GM19035 (cell line): Measurements from ENCODE around the gene MAVS.

Experiments
- ATAC-seq: cut with Tn5 transposase; IDR thresholded peaks from one replicate; pipeline ENCODE4 v1.9.1; 2021; ENCODE audit not compliant: unreplicated experiment

The MAVS gene

DNA sequence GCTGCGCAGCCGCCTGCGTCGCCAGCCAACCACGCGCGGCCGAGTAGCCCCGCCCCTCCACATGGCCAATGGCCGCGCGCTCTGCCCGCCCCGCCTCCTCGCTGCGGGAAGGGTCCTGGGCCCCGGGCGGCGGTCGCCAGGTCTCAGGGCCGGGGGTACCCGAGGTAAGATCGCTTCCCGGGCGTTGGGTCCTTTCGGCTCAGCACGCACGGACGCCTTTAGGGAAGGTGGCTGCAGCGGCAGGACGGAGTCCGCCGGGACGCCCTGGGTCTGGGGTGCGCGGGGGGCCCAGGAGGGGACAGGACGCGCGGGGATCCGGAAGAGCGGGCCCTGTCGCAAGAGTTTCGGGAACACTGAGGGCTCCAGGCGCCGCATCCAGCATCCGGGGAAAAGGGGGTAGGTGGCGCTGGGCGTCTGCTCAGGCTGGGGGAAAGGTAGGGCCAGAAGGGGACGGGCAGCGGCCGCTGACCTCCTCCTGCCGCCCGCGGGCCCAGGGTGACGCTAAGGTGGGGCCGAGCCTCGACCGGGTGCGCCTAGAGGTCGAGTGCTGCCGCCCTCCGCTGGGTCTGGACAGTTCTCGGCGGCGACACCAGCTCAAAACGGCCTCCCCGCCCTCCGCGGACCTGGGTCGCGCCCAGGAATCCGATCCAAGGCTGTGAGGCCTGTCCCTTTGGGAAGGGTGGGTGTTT, at the start of gene MAVS:
Gene MAVS, plus strand, starts transcription at position 95 of the 689 bp plus-strand sequence. CDS start 7,791 bp downstream, outside the sequence.
- ATAC-seq = peak; percentile 95

DNA sequence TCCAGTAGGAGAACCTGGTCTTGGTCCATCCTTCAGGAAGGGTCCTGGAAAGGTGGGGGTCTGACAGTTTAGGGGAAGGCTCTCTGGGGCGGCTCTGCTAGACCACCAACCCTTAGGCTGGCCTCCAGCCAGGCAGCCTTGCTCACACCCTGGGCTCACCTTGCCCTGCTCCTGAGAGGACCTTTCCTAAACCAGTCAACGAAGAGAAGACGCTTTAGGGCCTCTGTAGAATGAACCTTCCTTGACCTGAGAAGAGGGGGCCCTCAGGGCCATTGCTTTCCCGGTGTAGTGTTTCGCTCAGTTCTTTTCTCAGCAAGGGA, 49.4 kb upstream of the MAVS start:
- no peak for ATAC-seq

DNA sequence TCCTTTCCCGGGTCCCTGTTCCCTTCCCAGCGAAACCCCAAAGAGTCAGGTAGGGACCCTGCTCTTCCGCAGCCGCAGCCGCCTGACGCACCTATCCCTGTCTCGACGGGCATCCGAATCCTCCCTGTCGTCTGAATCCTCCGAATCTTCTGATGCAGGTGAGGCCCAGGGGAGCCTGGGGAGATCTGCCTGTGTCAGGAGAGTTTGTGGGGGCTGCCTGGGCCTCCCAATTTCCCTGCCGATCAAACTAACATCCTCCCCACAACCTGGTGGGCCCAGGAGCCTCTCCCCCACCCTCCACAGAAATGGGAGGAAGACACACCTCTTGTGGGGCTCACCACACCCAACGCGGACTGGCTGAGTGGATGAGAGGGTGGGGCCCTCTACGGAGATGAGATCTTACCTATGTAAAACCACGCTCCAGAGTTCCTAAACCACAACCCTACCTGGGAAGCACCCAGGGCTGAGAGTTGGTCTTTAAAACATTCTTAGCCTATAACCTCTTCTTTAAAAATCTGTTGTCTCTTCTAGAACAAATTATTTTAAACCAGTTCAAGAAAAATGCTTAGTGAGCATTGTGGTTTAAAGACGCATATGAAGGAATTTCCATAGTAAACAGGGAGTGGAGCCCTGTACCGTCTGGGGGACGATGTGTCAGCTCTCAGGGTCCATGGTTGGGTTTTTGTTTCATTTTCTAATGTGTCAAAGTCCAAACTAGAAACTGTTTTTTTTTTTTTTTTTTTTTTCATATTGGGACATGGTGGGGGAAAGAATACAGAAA, 48.9 kb upstream of the MAVS start:
- ATAC-seq = no peak

DNA sequence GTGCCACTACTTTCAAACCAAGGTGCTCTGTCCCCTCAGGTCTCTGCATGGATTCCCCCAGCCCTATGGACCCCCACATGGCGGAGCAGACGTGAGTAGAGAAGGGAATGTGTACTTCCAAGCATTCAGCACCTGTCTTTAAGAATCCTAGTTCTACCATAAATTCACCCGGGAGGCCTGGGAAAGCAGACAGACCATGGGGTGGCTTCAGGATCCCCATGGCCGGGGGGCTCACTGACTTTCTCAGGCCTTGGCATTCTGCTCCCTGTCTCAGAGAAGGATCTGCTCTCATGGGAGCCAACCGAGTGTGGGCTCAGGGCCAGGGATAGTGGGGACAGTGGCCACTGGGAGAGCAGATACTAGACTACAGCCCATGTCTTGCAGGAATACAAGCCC, 48.3 kb upstream of the MAVS start:
- no peak for ATAC-seq

DNA sequence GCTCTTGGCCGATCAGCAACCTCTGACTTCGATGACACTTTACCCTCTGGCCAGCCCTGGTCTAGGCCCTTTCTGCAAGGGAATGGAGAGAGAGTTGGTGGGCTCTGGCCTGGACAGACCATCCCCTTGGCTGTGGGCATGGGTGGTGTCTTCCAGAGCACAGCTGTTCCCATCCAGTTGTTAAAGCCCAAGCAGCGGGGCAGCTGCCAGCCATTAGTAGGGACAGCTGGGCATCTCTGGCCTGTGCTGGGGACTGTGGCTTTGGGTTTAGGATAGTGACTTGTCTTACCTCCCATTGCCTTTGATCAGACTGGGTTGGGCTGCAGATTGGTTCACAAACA, 47.8 kb upstream of the MAVS start:
- ATAC-seq = no peak

DNA sequence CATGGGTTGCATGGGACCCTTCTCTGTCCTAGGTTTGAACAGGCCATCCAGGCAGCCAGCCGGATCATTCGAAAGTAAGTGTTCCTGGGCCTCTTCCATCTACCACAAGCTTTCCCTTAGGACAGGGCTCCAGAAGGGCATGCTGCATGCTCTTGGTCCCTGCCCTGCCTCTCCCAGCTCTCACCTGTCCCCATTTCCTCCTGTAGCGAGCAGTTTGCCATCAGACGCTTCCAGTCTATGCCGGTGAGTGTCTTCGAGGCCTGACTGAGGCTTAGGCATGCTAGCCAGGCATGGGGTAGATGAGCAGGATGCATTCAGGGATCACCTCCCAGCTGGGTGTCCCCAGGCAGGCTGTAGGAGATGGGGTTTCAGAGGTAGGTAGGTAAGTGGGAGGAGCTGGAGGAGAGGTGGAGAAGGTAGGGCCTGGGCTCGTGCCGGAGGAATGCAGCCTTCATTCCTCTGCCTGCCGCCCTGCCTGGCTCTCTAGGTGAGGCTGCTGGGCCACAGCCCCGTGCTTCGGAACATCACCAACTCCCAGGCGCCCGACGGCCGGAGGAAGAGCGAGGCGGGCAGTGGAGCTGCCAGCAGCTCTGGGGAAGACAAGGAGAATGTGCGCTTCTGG, 46.3 kb upstream of the MAVS start:
- no peak for ATAC-seq

DNA sequence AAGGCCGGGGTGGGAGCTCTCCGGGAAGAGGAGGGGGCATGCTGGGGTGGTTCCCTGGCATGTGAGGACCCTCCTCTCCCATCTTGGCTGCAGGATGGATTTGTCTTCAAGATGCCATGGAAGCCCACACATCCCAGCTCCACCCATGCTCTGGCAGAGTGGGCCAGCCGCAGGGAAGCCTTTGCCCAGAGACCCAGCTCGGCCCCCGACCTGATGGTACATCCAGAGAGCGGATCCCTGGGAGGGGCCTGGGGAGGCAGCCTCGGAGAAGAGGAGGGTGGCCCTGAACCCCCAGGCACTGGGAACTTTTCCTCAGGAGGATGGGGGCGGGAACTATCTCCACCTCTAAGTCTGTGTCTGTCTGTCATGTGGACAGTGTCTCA, 45.8 kb upstream of the MAVS start:
- ATAC-seq = no peak

DNA sequence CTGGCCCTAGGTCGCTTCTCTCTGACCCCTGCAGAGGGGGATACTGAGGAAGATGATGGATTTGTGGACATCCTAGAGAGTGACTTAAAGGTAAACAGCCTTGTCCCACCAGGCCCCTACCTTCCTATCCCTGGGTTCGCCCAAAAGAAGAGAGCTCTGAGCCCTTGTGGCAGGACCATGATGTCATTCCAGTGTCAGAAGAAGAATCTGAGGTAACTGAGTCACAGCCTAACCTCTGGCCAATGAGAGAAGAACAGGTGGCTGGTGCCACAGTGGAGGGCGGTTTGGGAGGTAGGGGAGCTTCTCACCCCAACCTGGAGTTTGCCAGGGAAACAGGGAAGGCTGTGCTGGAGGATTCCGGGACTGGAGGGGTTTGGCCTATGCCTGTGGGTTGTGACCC, 45.3 kb upstream of the MAVS start:
- no peak for ATAC-seq

DNA sequence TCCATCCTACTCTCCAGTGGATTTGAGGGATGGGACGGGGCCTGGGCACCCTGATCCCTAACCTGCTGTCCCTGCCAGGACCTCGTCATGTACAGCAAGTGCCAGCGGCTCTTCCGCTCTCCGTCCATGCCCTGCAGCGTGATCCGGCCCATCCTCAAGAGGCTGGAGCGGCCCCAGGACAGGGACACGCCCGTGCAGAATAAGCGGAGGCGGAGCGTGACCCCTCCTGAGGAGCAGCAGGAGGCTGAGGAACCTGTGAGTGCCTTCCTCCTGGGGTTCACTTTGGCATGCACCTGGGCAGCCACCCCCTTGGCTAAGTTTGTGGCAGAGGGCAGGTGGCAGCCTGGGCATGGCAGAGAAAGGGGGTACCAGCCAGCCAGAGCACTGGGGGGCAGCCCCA, 44.8 kb upstream of the MAVS start:
- ATAC-seq = no peak

DNA sequence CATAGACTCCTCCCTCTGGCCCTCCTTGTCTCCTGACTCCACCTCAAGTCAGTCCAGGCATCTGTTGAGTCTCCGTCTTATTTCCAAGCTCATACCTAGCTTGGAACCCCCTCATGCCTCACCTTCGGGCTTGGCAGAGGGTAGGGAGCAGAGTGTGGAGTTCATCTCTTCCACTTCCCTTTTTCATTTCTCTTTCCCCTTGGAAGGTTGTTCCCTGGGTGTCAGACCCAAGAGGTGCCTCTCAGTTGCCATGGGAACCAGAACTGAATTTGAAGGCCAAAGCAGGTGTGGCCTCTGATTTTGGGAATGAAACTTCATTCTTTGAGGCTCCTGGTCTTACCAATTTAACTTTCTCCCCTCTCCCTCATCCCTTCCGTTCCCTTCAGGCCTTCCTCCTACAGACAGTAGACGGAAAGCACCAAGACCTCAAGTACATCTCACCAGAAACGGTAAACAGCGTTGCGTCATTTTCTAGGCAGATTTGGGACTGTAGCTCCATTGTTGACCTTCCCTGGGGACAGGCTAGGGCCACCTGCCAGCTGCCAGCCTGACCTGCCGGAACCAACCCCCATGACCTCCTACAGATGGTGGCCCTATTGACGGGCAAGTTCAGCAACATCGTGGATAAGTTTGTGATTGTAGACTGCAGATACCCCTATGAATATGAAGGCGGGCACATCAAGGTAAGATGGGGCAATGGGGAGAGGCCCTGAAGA, 44.0 kb upstream of the MAVS start:
- ATAC-seq = no peak

DNA sequence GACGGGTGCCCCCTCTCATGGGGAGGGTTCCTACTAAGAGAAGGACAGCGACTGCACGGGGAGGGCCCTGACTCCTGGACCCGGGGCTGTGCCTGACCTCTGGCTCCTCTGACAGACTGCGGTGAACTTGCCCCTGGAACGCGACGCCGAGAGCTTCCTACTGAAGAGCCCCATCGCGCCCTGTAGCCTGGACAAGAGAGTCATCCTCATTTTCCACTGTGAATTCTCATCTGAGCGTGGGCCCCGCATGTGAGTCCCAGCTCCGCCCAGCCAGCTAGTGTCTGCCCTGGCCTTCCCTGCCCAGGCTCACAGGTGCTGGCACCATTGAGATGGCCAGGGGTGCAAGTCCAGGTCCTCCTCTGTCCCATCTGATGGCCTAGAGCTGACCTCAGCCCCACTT, 43.3 kb upstream of the MAVS start:
- ATAC-seq = no peak

DNA sequence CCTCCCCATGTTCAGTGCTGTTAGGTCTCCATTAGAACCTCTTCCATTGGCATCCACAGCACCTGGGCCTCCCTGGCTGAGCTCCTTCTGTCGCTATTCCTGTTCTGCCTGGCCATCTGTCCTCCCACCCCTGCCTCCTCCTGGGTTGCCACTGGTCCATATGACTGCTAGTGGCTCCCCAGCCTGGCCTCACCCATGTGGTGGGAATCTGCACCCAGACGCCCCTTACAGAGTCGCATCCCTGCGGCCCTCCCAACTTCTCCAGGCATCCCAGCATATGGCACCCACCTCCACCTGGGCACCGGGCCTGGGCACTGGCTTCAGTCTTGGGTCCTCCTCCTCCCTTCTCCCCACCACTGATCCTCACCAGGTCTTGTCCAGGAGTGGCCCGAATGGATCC, 42.8 kb upstream of the MAVS start:
- ATAC-seq = no peak

DNA sequence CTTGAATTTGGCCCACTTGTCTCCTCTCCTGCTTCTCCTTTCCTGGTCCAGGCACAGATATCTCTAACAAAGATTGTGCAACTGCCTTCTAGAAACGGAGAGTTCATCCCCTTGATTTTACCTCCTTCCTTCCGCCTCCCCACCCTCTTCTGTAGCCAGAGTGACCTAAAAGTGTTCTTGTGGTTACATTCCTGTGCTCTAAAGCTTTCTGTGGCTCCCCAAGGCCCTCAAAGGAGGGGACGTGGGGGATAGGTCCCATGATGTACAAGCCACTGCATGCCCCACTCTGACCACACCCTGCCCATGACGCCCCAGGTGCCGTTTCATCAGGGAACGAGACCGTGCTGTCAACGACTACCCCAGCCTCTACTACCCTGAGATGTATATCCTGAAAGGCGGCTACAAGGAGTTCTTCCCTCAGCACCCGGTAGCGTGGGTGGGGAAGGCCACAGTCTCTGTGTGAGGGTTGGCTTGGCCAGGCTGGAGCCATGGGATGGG, 42.3 kb upstream of the MAVS start:
- ATAC-seq = no peak

DNA sequence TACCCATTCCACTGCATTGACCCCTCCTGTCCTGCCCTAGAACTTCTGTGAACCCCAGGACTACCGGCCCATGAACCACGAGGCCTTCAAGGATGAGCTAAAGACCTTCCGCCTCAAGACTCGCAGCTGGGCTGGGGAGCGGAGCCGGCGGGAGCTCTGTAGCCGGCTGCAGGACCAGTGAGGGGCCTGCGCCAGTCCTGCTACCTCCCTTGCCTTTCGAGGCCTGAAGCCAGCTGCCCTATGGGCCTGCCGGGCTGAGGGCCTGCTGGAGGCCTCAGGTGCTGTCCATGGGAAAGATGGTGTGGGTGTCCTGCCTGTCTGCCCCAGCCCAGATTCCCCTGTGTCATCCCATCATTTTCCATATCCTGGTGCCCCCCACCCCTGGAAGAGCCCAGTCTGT, 41.9 kb upstream of the MAVS start:
- no peak for ATAC-seq

DNA sequence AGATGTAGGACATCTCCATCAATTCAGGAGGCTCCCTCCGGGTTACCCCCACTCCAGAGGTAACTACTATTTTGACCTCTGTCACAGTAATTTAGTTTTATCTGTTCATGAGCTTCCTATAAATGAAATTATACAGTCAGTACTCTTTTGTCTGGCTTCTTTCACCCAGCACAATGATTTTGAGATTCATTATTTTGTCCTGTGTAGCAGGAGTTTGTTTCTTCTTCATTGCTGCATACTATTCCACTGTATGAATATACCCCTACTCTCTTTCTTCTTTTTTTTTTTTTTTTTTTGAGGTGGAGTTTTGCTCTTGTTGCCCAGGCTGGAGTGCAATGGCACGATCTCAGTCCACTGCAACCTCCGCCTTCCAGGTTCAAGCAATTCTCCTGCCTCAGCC, 38.1 kb upstream of the MAVS start:
- no peak for ATAC-seq

DNA sequence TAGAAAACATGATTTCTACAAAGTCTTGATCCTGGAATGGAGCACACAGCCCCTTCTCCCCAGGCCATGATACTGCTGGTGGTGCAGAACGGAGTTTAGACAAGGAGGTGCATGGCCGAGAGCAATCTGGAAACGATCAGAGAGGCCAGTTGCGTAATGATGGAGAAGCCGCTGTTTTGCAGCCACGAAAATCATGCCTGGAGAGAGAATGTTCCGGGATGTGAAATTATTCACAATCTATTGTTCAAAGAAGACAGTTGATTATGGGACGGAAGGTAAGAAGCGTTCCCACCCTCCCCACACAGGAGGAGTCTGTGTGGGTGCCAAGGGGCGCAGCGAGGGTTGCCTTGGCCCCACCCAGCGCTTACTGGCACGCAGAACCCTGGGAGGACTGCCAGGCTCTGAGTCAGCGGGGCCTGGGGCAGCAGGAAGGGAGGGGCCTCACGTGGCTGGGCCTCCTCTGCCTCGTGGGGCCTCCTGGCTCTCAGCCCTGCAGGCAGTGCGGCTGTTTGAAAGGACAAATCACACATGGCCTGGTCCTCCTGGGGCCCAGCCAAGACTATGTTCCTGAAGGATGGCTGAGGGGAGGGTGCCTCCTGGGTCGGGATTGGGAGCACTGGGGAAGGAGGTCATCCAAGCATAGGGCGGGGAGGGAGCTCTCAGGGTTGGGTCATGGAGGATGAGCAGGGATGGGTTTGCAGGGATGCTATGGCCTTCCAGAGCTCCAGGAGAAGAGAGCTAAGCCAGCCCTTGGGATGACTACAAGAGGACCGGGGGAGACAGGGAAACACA, 35.0 kb upstream of the MAVS start:
- ATAC-seq = no peak

DNA sequence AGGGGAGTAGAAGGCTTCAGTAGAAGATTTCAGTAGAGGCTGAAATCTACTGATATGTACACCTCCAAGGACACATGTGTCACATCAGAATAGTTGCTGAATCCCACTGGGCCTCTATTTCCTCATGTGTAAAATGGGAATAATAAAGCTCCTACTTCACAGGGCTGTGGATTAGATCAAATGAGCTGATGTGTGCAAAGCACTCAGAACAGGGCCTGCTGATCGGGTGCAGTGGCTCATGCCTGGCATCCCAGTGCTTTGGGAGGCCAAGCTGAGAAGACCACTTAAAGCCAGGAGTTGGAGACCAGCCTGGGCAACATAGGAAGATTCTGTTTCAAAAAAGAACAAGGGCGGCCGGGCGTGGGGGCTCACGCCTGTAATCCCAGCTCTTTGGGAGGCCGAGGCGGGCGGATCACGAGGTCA, 34.4 kb upstream of the MAVS start:
- no peak for ATAC-seq

DNA sequence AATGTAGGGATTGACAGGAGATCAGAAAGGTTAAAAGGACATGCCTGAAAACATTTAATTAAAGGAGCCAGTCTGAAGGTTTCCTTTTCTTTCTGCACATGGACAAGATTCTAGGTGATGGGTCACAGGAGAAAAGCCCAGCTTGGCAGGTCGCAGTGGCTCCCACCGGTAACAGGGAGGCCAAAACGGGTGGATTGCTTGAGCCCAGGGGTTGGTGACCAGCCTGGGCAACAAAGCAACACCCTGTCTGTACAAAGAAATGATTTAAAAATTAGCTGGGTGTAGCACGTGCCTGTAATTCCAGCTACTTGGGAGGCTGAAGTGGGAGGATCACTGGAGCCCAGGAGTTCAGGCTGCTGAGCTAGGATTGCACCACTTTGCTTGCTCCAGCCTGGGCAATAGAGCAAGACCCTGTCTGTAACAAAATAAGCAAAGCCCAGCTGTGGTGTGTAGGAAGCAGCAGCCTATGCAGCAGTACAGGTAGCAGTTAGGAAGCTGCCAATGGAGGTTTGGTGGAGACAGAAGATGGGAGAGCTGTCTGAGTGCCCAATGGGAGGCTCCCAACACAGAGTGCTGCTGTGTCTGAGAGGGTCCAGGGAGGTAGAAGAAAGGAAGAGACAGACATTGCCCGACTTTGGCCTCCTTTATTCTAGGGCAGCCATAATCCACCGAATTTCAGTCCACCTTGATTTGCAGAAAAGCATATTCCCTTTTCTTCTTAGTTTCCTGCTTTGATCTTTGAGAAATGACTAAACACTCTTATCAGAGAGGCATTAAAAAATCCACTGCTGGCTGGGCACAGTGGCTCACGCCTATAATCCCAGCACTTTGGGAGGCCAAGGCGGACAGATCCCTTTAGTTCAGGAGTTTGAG, 33.4 kb upstream of the MAVS start:
- no peak for ATAC-seq

DNA sequence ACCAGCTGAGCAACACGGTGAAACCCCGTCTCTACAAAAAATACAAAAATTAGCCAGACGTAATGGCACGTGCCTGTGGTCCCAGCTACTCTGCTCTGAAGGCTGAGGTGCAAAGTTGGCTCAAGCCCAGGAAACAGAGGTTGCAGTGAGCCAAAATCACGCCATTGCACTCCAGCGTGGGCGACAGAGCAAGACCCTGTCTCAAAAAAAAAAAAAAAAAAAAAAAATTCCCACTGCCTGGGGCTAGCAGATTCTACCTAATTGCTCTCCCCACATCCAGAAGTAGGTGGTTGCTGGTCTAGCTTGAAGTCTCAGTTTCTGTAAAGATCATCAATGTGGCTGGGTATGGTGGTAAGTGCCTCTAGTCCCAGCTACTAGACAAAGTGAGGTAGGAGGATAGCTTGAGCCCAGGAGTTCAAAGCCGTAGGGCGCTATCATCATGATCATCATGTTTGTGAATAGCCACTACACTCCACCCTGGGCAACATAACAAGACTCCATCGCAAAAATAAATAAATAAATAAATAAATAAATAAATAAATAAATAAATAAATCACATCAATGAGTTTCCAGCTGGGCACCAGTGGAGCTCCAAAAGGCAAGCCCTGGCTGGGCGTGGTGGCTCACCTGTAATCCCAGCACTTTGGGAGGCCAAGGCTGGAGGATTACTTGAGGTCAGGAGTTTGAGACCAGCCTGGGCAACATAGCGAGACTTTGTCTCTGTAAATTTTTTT, 32.6 kb upstream of the MAVS start:
- ATAC-seq = no peak
